ENCODE measurements around the gene KRT14.
"Not testable (repeated sequence)": the region's sequence is repeated elsewhere in the genome, so short reads cannot be mapped to it uniquely, and the experiment has no call there.

The KRT14 gene

DNA sequence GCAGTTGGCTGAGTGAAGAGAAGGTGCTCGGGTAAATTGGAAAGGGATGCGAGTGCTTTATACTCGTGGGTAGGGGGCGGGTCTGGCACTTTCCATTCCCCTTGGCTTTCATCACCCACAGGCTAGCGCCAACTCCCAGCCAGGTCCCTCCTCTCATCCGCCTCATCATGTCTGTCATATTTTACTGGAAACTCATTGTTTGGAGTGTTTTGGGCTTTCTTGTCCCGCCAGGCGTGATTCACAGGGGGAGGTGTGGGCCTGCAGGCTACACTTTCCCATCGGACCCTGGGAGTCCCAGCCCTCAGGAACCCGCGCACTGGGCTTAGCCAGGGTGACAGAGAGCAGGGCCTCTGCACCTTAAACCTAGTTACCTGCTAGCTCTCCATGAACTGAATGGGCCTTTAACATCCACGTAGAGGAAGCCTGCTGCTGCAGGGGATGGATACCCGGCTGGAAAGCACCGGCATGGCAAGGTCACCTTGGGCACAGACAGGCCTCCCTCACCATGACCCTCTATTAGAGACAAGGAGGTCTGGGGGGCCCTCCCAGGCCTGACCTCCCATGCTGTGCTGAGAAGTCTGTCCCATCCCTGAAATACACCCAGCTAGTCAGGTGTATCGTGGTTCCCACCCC, at the start of gene KRT14:
Gene KRT14 (minus strand): TSS at position 33 of the 633 bp plus-strand sequence. CDS start 61 bp downstream, outside the sequence.
- in situ Hi-C loops (cut with MboI; ENCODE audit: low sequenced_read_pairs): no loop called here

DNA sequence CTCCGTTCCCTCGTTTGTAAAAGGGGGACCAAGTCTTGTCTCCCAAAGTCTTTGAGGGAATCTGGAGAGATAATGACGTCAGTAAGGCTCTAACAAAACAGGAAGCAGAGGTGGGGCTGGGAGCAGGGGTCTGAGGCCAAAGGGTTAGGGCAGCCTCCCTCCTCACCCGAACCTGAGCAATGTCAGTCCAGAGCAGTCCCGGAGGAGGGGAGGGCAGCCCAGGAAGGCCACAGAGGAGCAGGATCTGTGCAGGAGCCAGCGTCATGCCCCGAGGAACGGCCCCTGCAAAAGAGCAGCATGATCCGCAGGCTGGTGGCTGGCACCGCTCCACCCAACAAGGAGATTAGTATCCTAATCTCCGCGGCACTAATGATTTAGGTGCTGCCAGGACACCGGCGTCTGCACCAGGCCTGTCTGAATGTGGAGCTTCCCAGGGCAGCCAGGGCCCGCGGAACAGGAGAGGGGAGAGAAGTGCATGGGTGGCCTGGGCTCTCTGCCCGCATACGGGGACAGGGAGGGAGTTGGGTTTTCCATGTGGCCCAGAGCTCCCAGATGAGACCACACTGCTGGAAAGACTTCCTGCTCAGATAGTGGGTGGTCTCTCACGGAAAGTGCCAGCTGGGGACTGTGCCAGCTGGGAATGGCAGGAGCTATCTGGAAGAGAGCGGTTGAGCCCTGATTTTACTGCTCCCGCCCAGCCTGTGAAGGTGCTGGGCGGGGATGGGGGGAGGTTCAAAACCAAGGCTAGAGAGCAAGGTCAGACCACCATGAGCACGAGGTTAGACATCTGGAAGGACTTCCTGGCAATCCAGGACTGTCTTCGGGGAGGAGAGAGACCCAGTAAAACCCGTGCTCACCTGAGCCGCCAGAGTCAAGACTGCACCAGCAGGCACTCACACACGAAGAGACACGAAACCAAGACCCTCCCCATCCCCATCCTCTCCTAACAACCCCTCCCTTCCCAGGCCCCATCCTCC, 48.7 kb upstream of the KRT14 start:
- in situ Hi-C loops (cut with MboI; ENCODE audit: low sequenced_read_pairs): no loop called here

DNA sequence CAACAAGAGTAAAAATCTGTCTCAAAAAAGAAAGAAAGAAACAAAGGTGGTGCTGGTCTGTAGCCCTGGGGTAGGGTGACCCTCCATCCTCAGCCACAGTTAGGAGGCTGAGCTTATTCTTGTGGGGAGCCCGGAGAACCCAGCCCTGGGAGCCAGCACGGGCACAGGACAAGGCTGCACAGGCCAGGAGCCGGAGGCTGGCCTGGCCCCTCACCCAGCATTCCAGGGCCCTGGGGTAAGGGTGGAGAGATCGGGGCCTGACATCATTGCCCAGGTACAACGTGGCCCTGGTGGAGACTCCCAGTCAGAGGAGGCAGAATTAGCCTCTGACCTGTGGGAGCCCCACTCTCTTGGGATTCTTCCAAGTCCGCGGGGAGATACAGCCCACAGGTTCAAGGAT, 47.9 kb upstream of the KRT14 start:
- in situ Hi-C loops (cut with MboI; ENCODE audit: low sequenced_read_pairs): no loop called here

DNA sequence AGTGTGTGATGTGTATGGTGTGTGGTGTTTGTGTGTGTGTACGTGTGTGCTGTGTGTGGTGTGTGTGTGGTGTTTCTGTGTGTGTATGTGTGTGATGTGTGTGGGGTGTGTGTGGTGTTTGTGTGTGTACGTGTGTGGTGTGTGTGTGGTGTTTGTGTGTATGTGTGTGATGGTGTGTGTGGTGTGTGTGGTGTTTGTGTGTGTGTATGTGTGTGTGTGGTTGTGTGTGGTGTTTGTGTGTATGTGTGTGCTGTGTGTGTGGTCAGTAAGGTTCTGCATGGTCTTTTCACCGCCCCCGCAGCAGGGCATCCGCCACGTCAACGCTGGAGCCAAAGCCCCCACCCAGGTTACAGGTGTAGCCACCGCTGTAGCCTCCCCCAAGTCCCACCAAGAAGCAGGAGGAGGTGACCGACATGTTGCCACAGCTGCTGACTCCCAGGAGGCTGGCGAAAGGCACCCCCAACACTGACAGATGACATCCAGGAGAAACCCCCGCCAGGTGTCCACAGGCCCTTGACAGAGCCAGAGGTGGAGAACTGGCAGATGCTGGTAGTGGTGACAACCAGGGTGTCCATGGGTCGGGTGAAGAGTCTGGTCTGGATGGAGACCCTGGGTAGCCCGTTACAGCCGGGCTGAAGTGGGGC, 47.0 kb upstream of the KRT14 start:
- in situ Hi-C loops (cut with MboI; ENCODE audit: low sequenced_read_pairs): no loop called here

DNA sequence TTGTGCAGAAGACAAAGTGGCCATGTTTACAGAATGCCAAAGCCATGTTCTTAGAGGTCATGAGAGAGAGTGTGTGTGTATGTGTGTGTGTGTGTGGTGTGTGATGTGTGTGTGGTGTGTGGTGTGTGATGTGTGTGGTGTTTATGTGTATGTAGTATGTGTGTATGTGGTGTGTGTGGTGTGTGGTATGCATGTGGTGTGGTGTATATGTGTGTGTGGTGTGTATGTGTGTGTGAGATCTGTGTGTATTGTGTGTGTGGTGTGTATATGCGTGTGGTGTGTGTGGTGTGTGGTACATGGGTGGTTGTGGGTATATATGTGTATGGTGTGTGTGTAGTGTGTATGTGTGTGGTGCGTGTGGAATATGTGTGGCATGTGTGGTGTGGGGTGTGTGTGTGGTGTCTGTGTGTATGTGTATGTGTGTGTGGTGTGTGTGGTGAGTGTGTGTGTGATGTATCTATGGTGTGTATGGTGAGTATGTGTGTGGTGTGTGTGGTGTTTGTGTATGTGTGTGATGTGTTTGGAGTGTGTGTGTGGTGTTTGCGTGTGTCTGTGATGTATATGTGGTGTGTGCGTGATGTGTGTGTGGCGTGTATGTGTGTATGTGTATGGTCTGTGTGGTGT, 45.9 kb upstream of the KRT14 start:
- in situ Hi-C loops (cut with MboI; ENCODE audit: low sequenced_read_pairs): no loop called here

DNA sequence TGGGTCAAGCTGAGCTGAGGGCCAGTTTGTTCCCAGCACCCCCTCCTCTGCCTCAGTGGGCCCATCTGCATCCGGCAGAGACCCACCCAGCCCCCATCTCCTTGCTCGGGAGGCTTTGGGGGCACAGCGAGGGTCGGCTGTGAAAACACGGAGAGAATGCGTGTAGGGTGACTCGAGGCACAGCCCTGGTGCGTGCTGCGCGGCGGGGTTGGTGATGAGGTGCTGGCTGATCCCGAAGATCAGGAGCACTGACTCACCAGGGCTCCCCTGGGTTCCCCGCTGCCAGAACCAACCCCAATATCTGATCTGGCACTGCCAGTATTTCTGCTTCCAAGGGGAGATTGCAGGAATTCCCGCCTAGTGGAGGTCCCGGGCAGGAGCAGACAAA, 45.2 kb upstream of the KRT14 start:
- in situ Hi-C loops (cut with MboI; ENCODE audit: low sequenced_read_pairs): no loop called here

DNA sequence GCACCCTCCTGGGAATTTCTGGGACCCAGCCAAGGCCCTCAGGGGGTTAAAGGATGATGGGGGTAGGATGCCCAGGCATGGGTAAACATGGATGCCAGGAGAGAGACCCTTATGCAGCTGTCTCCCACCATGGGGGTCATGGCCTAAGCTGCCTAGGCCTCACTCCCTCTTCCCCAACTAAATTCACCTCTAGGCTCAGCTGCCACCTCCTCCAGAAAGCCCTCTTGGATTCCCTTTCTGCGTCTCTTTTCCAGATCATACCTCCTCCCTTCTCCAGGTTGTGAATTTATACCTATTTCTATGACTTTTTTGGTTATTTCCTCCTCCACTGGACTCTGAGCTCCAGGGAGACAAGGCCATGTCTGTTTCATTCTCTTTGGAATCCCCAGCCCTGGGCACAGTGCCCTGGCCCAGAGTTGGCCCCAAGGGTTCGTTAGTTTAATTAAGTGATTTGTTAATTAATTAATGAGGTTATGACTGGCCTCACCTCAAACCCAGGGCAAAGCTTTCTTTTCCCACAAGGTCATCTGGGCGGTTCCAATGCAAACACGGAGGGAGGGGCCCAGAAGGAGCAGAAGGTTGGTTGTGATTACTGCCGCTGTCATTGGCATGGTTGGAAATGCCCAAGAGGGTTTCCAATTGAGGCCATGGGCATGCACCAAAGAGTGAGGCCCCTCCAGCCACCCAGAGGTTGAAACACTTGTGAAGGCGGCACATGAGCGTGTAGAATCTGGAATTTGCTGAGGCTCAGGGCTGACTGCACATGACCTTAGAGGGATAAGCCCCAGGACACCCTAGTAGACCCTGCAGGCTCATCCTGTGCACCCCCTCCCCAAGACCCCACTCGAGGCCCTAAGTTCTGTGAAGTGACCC, 44.6 kb upstream of the KRT14 start:
- in situ Hi-C loops (cut with MboI; ENCODE audit: low sequenced_read_pairs): no loop called here

DNA sequence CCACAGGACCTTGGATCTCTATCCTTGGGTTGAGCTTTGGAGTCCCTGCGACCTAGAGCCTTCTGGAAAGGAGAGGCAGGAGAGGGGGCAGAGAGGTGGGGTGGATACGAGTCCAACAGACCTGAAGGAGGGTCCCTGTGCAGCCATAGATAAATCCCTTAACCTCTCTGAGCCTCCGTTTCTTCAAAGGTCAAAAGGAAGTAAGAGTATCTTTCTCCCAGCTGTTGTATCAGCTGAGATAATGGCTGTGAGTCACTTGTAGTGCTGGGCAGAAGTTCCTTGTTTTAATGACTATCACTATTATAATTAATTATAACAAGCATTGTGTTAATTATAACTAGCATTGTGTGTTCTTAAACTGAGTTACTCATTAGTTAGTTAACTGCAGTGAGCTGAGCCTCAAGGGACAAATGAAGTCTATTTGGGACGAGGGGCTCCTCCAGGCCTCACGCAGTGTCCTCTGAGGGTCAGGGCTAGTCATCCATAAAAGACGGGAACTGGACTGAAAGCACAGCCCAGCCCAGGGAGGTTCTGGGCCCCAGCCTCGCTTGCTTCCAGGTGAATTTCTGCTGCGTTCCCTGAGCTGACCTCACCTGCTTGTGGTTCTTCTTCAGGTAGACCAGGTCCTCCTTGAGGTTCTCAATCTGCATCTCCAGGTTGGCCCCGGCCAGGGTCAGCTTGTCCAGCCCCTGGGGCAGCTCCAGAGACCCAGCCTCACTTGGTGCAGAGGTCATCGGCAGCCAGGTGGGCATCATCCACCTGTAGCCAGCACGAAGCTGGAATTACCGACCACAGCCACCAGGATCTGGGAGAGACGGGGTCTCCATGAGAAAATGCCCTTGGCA, 43.4 kb upstream of the KRT14 start:
- in situ Hi-C loops (cut with MboI; ENCODE audit: low sequenced_read_pairs): no loop called here

DNA sequence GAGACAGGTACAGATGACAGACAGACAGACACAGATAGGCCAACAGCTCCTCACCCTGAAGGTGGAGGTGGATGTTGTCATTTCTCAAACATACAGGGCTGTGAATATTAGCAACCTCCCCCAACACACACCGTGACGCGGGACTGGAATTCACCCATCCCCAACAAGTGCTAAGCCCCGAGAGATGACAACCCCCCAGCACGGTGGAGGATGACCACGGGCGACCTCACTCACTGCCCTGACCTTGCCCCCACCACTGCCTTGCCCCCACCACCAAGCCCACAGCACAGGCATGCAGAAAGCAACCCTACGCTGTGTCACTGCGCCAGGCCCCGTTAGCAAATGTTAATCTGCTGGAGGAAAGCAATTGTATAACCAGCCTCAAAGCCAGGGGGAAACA, 42.6 kb upstream of the KRT14 start:
- in situ Hi-C loops (cut with MboI; ENCODE audit: low sequenced_read_pairs): no loop called here

DNA sequence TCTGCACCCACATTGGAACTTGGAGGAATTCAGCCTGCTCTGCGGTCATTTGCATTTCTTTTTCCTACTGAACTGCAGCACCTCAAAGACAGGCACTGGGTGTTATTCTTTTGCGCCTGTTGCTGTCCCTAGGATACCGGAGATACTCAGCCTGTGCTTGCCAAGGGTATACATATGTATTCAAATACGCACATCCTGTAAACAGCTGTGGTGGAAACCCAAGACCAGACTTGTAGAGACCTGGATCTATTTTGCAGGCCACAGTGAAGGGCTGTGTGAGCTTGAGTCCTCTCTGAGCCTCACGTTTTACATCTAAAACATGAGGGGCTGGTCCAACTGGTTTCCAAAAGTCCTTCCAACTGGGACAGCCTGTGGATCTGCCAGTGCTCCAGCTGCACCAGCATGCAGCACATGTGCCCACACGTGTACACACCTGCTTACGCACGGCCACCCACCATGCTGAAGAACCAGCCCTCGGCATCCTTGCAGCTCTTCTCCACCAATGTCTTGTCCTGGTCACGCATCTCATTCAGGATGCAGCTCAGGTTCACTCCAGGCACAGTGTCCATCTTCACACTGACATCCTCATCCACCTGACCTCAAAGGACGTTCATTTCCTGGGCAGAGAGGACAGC, 42.0 kb upstream of the KRT14 start:
- in situ Hi-C loops (cut with MboI; ENCODE audit: low sequenced_read_pairs): not testable (repeated sequence)

DNA sequence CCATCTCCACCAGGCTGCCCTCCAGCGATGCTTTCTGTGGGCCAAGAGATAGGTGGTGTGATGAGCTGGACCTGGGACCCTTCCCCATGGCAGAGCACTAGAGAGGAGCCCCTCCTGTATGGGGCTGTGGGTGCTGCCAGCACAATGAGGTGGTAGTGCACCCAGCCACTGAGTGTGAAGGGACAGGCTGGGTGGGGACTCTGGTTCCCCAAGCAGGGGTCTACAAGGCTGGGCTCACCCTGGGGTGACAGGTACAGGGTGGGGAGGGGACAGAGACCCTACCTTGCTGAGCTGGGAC, 41.3 kb upstream of the KRT14 start:
- in situ Hi-C loops (cut with MboI; ENCODE audit: low sequenced_read_pairs): not testable (repeated sequence)

DNA sequence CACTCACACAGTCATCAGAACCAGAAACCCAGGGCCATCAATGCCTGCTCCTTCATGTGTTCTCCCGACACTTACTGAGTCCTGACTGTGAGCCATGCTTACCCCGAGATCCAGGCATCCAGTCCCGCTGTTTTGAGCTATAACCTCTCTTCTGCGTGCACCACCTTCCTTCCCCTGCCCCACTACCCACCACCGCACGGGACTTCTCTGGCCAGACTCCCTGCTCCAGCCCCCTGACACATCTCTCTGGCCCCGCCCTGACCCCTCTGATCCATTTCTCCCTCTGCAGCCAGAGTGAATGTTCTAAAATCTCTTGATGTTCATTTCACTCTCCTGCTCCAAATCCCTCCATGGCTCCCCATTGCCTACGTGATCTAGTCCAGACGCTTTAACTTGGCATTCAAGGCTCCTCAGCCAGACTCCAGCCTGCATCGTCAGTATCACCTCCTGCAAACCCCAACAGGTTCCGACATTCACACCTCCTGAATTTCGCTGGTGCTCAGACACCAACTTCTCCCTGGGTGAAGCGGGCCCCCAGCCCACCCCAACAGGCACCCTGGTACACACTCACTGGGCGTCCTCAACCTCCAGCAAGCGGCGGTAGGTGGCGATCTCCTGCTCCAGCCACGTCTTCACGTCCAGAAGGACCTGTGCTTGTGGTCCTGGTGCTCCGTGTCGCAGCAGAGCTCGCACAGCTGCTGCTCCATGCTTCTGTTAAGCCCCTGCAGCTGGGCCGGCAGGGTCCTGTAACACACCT, 40.8 kb upstream of the KRT14 start:
- in situ Hi-C loops (cut with MboI; ENCODE audit: low sequenced_read_pairs): no loop called here

DNA sequence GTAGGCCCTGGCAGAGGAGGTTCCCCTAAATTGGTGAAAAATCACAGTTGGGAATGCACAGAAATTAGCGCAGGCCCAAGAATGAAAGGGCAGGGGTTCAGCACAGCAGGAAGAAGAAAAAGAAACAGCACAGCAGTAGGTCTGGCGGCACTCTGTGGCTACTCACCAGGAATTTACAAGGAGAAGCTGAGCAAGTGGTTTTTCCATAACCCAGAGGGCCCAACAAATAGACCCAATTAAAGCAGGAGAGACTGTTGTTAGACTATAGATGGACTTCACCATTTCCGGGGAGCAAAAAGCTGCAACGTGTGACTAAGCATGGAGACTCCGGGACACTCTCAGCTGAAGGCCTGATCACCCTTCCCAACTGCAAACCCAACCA, 40.2 kb upstream of the KRT14 start:
- in situ Hi-C loops (cut with MboI; ENCODE audit: low sequenced_read_pairs): not testable (repeated sequence)

DNA sequence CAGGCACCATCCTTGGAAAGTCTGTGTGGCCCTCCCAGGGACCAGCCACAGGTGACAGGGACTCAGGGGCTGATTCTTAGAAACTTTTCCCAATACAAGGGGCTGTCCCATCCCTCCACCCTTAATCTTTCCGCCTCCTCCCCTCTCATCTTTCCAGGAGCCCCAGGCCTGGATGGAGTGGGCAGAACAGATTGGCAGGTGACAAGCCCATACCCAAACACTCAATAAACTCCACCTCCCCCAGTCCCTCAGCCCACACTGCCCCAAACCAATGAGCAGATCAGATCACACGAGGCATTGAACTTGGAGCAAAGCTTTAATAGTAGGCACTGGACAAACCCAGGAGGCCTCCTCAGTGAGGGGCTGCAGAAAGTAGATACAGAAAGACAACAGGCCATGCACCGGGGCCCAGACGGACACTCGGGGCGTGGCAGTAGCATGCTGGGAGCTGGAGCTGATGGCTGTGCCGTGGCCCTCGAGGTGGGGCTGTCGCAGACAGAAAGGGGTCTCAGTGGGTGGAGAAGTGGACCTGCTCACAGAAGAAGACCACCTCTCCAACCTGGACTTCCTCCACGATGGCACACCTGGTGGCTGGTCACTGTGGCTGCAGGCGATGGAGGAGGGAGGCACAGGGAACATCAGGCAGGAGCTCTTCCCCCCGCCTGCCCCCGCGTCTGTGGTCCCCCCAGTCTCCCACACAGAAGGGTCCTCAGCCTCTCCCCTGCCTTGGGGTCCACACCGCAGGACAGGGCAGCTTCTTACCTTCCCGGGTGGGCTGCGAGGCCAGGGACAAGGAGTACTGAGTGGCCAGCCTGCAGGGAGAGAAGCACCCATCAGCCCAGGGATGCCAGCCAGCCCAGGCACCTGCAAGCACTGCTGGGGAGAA, 39.6 kb upstream of the KRT14 start:
- in situ Hi-C loops (cut with MboI; ENCODE audit: low sequenced_read_pairs): not testable (repeated sequence)

DNA sequence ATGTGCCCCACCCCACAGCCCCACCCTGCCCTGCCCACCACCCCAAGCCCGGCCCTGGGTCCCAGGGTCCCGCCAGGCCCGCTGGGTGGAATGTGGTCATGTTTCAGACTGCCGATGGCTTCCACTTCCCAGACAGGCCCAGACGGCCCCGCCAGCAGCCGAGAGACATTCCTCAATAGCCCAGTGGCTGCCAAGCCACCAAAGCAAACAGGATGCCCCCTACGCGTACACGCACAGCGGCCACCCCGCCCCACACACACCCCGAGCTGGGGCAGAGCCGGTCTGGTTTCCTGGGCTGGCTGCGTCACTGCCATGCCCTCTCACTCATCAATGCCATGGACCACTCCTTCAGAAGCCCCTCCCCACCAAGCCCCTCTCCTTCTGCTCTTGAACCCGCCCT, 38.9 kb upstream of the KRT14 start:
- in situ Hi-C loops (cut with MboI; ENCODE audit: low sequenced_read_pairs): no loop called here

DNA sequence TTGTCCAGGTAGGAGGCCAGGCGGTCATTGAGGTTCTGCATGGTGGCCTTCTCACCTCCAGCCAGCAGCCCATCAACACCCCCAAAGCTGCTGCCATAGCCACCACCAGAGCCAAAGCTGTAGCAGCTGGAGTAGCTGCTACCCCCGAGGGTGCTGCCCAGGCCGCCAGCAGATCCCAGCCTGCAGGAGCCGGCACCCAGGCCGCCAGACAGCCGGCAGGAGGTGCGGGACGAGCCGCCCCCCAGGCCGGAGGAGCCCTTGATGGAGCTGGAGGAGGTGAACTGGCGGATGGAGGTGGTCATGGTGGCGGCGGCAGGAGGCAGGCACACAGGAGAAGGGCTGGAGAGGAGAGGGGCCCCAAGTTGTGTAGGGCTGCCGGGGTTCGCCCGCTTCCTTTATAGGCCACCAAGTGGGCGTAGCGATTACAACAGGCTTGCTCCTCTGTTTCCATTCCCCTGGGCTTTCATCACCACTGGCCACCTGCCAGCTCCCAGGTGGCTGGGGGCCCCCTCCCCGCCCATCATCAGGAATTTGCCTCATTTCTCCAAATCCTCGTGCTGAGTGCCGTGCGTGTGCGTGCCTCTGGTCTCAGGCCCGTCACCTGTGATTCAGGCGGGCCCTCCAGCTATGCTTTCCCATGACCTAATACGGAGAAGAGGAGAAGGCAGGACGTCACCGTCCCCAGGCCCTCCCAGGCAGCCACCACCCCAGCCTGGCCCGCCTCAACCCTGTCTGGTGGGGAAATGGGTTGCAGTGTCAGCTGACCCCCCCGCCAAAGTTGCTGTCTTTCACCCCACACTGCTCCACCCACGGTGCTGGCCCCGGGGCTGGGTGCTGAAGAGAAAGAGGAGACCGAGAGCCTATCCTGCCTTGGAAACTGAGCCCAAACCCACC, 37.8 kb upstream of the KRT14 start, which contains the start of gene KRT17:
Gene KRT17 (minus strand): TSS at position 368 of the 894 bp plus-strand sequence. CDS start 66 bp downstream, at position 302.
- in situ Hi-C loops (cut with MboI; ENCODE audit: low sequenced_read_pairs): no loop called here

Measured in HL-60/S4 treated with phorbol 12-myristate 13-acetate at 8.2 ng/mL for 4 days and 3 days (cell line).